NCI-H748 (cell line): ENCODE measurements around the gene ERBIN.

Experiments
- DNase-seq: peaks from one replicate; lab custom pipeline; 2025; ENCODE audit not compliant: unreplicated experiment; lab: John Stamatoyannopoulos, UW

Gene ERBIN

GRCh38 chr5:66122379-66123034, 196.1 kb downstream of the ERBIN start:
- no peak for DNase-seq

- DNase-seq, result no peak
Observed at GRCh38 chr5:66129144-66129543, 202.8 kb downstream of the ERBIN start.

GRCh38 chr5:66130493-66130892, 204.1 kb downstream of the ERBIN start:
- DNase-seq, result no peak
